A673 (cell line): ENCODE results near the gene CEACAM19. TPM values are rescaled to one million over a fixed set of nuclear protein-coding genes. Genes with fewer than 3 reads are reported as not detected.

Experiments used
- BruUV-seq: library from RNA; stranded (reverse); fragments of 400-500 nt; replicated peaks from 2 replicates; lab custom pipeline; 2021; lab: Mats Ljungman, UMichigan
- CTCF ChIA-PET: fragments of 300-600 bp; sonication (Branson Sonifier 250); formaldehyde crosslinking; loops from one replicate; lab custom pipeline; 2022; ENCODE audit warnings: antibody characterized with exemption; lab: Charles Lee
- POLR2A ChIA-PET: fragments of 300-600 bp; sonication (Branson Sonifier 250); formaldehyde crosslinking; loops from one replicate; lab custom pipeline; 2022; ENCODE audit warnings: antibody characterized with exemption; ENCODE audit not compliant: low non-redundant PET; lab: Charles Lee
- DNase-seq: peaks from one replicate; pipeline ENCODE4 v3.0.0-alpha.2; 2015; ENCODE audit warnings: low spot score
- H3K27ac ChIP-seq: fragments of 200-600 bp; sonication (generic); 2 replicates; pipeline ENCODE4 v1.5.1; 2016; ENCODE audit warnings: mixed run types, low read depth, mild to moderate bottlenecking, mixed read lengths, antibody characterized with exemption, low read length; ENCODE audit not compliant: poor library complexity, severe bottlenecking
- H3K27me3 ChIP-seq: fragments of 200-600 bp; sonication (generic); replicated peaks from 2 replicates; pipeline ENCODE4 v1.6.1; 2017; ENCODE audit warnings: mixed run types, low read depth, mild to moderate bottlenecking, mixed read lengths, antibody characterized with exemption, low read length; ENCODE audit not compliant: insufficient read depth, poor library complexity
- H3K36me3 ChIP-seq: fragments of 200-600 bp; sonication (generic); 2 replicates; pipeline ENCODE4 v1.6.1; 2016; ENCODE audit warnings: mixed run types, mild to moderate bottlenecking, mixed read lengths, antibody characterized with exemption, low read length; ENCODE audit not compliant: insufficient read depth, poor library complexity, severe bottlenecking
- H3K4me1 ChIP-seq: fragments of 200-600 bp; sonication (generic); 2 replicates; pipeline ENCODE4 v1.6.1; 2017; ENCODE audit warnings: mixed run types, mild to moderate bottlenecking, mixed read lengths, antibody characterized with exemption, low read length; ENCODE audit not compliant: insufficient read depth, poor library complexity, severe bottlenecking
- H3K4me3 ChIP-seq: fragments of 200-600 bp; sonication (generic); 2 replicates; pipeline ENCODE4 v1.5.1; 2016; ENCODE audit warnings: low read depth, mixed run types, mild to moderate bottlenecking, mixed read lengths, low read length; ENCODE audit not compliant: poor library complexity, severe bottlenecking
- H3K9me3 ChIP-seq: fragments of 200-600 bp; sonication (generic); 2 replicates; pipeline ENCODE4 v1.6.1; 2016; ENCODE audit warnings: mixed run types, low read depth, mild to moderate bottlenecking, mixed read lengths, antibody characterized with exemption, low read length; ENCODE audit not compliant: poor library complexity, severe bottlenecking
- EZH2 ChIP-seq: fragments of 200-600 bp; sonication (generic); IDR thresholded peaks from 2 replicates; pipeline ENCODE4 v1.6.1; 2017; ENCODE audit warnings: borderline replicate concordance, low read depth, mild to moderate bottlenecking, mixed read lengths, antibody characterized with exemption, low read length; ENCODE audit not compliant: poor library complexity, severe bottlenecking
- intact Hi-C: fragments of 100-400 bp; cut with micrococcal nuclease; formaldehyde crosslinking; loops from one replicate; pipeline ENCODE4 v1.10.0; 2022; ENCODE audit not compliant: unreplicated experiment
- total RNA-seq: library from RNA; stranded (reverse); gene quantifications from 2 replicates; pipeline ENCODE4 v1.2.3, GENCODE V29; 2021
- TF ChIP-seq, protein P1 (sequence below): fragments of 300-800, 200-600 bp; sonication (generic); conservative IDR thresholded peaks from 2 replicates; pipeline ENCODE4 v1.5.1; 2017; ENCODE audit warnings: low read depth, mild to moderate bottlenecking, antibody characterized with exemption, low read length, moderate library complexity, mixed read lengths

CEACAM19 gene
- total RNA-seq, 1 experiment from 2014 or later = 2.5 TPM

DNA sequence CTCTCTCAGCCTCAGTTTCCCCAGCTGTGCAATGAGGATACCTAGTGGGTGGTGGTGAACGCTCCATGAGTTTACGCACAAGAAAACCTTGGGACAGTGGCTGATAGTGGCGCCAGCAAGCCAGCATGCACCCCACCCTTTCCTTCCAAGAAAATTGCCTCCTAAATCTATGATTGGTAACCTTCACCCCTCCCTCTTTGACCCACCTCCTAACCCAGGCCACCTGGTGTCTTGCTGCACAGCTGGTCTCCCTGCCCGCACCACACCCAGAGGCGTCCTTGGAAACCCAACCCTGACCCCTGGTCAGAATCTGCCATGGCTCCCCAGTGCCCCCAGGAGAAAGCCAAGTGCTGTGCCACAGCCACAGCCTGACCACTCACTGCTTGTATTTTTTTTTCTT is 54.4 kb downstream of the CEACAM19 start:
- Histone ChIP-seq H3K4me1 (no peaks in the 10 kb centered on the region), H3K27ac (no peak overlapping the region), H3K9me3 (no peaks in the 10 kb centered on the region), H3K27me3 (no peaks in the 10 kb centered on the region), H3K36me3 (no peaks in the 10 kb centered on the region), H3K4me3 (no peak overlapping the region)
- ChIA-PET CTCF (interaction anchor here (0.7 kb wide), 1 partner anchor 87 kb away, joined by 3 read pairs; no protein-coding TSS in a partner anchor), POLR2A (no interaction called here)
- no peak for DNase-seq
- TF ChIP-seq, protein P1, sequence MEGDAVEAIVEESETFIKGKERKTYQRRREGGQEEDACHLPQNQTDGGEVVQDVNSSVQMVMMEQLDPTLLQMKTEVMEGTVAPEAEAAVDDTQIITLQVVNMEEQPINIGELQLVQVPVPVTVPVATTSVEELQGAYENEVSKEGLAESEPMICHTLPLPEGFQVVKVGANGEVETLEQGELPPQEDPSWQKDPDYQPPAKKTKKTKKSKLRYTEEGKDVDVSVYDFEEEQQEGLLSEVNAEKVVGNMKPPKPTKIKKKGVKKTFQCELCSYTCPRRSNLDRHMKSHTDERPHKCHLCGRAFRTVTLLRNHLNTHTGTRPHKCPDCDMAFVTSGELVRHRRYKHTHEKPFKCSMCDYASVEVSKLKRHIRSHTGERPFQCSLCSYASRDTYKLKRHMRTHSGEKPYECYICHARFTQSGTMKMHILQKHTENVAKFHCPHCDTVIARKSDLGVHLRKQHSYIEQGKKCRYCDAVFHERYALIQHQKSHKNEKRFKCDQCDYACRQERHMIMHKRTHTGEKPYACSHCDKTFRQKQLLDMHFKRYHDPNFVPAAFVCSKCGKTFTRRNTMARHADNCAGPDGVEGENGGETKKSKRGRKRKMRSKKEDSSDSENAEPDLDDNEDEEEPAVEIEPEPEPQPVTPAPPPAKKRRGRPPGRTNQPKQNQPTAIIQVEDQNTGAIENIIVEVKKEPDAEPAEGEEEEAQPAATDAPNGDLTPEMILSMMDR = no peak
- TF ChIP-seq EZH2 = no peak
- intact Hi-C loops = no loop called here
- BruUV-seq = no TSS peak

DNA sequence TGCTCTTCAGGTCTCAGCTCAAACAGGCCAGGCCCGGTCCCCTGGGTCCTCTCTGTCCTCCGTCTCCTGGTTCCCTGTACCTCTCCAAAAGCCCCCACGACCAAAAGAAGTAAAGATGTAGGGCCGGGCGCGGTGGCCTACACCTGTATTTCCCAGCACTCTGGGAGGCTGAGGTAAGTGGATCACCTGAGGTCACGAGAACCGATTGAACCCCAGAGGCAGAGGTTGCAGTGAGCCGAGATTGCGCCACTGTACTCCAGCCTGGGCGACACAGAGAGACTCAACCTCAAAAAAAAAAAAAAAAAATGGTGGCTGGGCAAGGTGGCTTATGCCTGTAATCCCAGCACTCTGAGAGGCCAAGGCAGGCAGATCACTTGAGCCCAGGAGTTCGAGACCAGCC is 55.2 kb downstream of the CEACAM19 start:
- intact Hi-C loops = no loop called here
- no TSS peak for BruUV-seq
- CTCF ChIA-PET = no interaction called here
- POLR2A ChIA-PET = no interaction called here
- Histone ChIP-seq H3K27me3 (no peaks in the 10 kb centered on the region), H3K9me3 (no peaks in the 10 kb centered on the region), H3K4me3 (no peak overlapping the region), H3K27ac (no peak overlapping the region), H3K4me1 (no peaks in the 10 kb centered on the region), H3K36me3 (no peaks in the 10 kb centered on the region)
- TF ChIP-seq EZH2 = no peak
- TF ChIP-seq, protein P1 = no peak
- DNase-seq = no peak

DNA sequence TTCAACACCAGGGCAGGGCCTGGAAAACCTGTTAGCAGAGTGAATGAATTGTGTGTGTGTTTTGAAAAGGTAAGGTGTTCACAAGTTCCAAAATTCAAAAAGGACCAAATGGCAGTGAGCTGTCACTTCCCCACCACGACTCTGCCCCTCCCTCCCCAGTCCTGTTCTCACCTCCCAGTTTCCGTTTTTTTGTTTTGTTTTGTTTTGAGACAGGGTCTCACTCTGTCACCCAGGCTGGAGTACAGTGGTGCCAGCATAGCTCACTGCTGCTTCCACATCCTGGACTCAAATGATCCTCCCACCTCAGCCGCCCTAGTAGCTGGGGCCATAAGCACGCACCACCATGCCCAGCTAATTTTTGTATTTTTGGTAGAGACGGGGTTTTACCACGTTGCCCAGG is 56.9 kb downstream of the CEACAM19 start:
- BruUV-seq = no TSS peak
- intact Hi-C loops = no loop called here
- CTCF ChIA-PET = interaction anchor here (1.9 kb wide), 1 partner anchor 43 kb away, joined by 10 read pairs; no protein-coding TSS in a partner anchor
- Histone ChIP-seq H3K27me3 (no peaks in the 10 kb centered on the region), H3K4me3 (no peak overlapping the region), H3K9me3 (no peaks in the 10 kb centered on the region), H3K27ac (no peak overlapping the region), H3K36me3 (no peaks in the 10 kb centered on the region), H3K4me1 (no peaks in the 10 kb centered on the region)
- DNase-seq = no peak
- POLR2A ChIA-PET = no interaction called here
- no peak for TF ChIP-seq EZH2
- TF ChIP-seq, protein P1 = no peak
